H9 (cell line): Measurements from ENCODE around the gene SPATA1. TPM values are rescaled to one million over a fixed set of nuclear protein-coding genes. Genes with fewer than 3 reads are reported as not detected.

Source experiments
- DNase-seq: peaks from one replicate; pipeline ENCODE4 v3.0.0-alpha.2; 2017
- H2AFZ ChIP-seq: one replicate; pipeline ENCODE4 v1.6.1; 2013; ENCODE audit warnings: mild to moderate bottlenecking, low read length, control low read depth, moderate library complexity
- H2AK5ac ChIP-seq: 2 replicates; pipeline ENCODE4 v1.6.1; 2013; ENCODE audit warnings: low read length, control low read depth, mixed read lengths; ENCODE audit not compliant: insufficient read length
- H2BK120ac ChIP-seq: one replicate; pipeline ENCODE4 v1.6.1; 2013; ENCODE audit warnings: low read depth, mild to moderate bottlenecking, low read length, control low read depth, inconsistent platforms; ENCODE audit not compliant: poor library complexity, severe bottlenecking
- H2BK12ac ChIP-seq: 2 replicates; pipeline ENCODE4 v1.6.1; 2013; ENCODE audit warnings: low read length, control low read depth, mixed read lengths, low read depth; ENCODE audit not compliant: insufficient read length
- H2BK15ac ChIP-seq: 2 replicates; pipeline ENCODE4 v1.6.1; 2013; ENCODE audit warnings: low read depth, low read length, control low read depth
- H2BK20ac ChIP-seq: one replicate; pipeline ENCODE4 v1.6.1; 2013; ENCODE audit warnings: low read depth, mild to moderate bottlenecking, low read length, control low read depth, inconsistent platforms; ENCODE audit not compliant: poor library complexity, severe bottlenecking
- H2BK5ac ChIP-seq: 2 replicates; pipeline ENCODE4 v1.6.1; 2013; ENCODE audit warnings: low read length, control low read depth, mixed read lengths; ENCODE audit not compliant: insufficient read length
- H3K14ac ChIP-seq: 2 replicates; pipeline ENCODE4 v1.6.1; 2013; ENCODE audit warnings: low read length, control low read depth; ENCODE audit not compliant: insufficient read depth
- H3K18ac ChIP-seq: 2 replicates; pipeline ENCODE4 v1.6.1; 2013; ENCODE audit warnings: low read depth, mild to moderate bottlenecking, mixed read lengths, low read length, control low read depth; ENCODE audit not compliant: insufficient read length
- H3K23ac ChIP-seq: 2 replicates; pipeline ENCODE4 v1.6.1; 2013; ENCODE audit warnings: low read length, control low read depth, mixed read lengths, low read depth; ENCODE audit not compliant: insufficient read length
- H3K23me2 ChIP-seq: 2 replicates; pipeline ENCODE4 v1.6.1; 2013; ENCODE audit warnings: low read depth, mild to moderate bottlenecking, mixed read lengths, low read length, control low read depth; ENCODE audit not compliant: insufficient read length, poor library complexity, severe bottlenecking
- H3K27ac ChIP-seq: 2 replicates; pipeline ENCODE4 v1.5.1; 2013; ENCODE audit warnings: low read length, control low read depth, mixed read lengths, low read depth; ENCODE audit not compliant: insufficient read length
- H3K27me3 ChIP-seq: 2 replicates; pipeline ENCODE4 v1.6.1; 2013; ENCODE audit warnings: low read length, control low read depth, inconsistent platforms; ENCODE audit not compliant: insufficient read depth
- H3K4ac ChIP-seq: 2 replicates; pipeline ENCODE4 v1.6.1; 2013; ENCODE audit warnings: low read depth, mild to moderate bottlenecking, control low read depth, inconsistent platforms, low read length, moderate library complexity
- H3K4me1 ChIP-seq: 2 replicates; pipeline ENCODE4 v1.6.1; 2013; ENCODE audit warnings: low read length, control low read depth, inconsistent platforms; ENCODE audit not compliant: insufficient read depth
- H3K4me2 ChIP-seq: 2 replicates; pipeline ENCODE4 v1.6.1; 2013; ENCODE audit warnings: low read length, control low read depth, mixed read lengths; ENCODE audit not compliant: insufficient read length, insufficient read depth
- H3K56ac ChIP-seq: 2 replicates; pipeline ENCODE4 v1.6.1; 2013; ENCODE audit warnings: low read depth, mild to moderate bottlenecking, mixed read lengths, low read length, control low read depth; ENCODE audit not compliant: insufficient read length
- H3K79me1 ChIP-seq: 2 replicates; pipeline ENCODE4 v1.6.1; 2013; ENCODE audit warnings: low read depth, mild to moderate bottlenecking, moderate library complexity, low read length, control low read depth, inconsistent platforms; ENCODE audit not compliant: insufficient read depth, poor library complexity, severe bottlenecking
- H3K79me2 ChIP-seq: 2 replicates; pipeline ENCODE4 v1.6.1; 2013; ENCODE audit warnings: low read length, control low read depth, inconsistent platforms; ENCODE audit not compliant: insufficient read depth
- H3K9ac ChIP-seq: 2 replicates; pipeline ENCODE4 v1.6.1; 2013; ENCODE audit warnings: low read length, control low read depth, mixed read lengths; ENCODE audit not compliant: insufficient read length; ENCODE audit errors: extremely low read depth
- H3K9me3 ChIP-seq: one replicate; pipeline ENCODE4 v1.6.1; 2013; ENCODE audit warnings: low read depth, low read length, inconsistent platforms; ENCODE audit not compliant: control insufficient read depth
- H3T11ph ChIP-seq: one replicate; pipeline ENCODE4 v1.6.1; 2013; ENCODE audit warnings: mild to moderate bottlenecking, low read length, control low read depth, inconsistent platforms
- H4K20me1 ChIP-seq: one replicate; pipeline ENCODE4 v1.6.1; 2013; ENCODE audit not compliant: control insufficient read depth, insufficient read length, insufficient read depth
- H4K5ac ChIP-seq: 2 replicates; pipeline ENCODE4 v1.6.1; 2013; ENCODE audit warnings: low read depth, mild to moderate bottlenecking, mixed read lengths, low read length, control low read depth; ENCODE audit not compliant: insufficient read length
- H4K8ac ChIP-seq: replicated peaks from 2 replicates; pipeline ENCODE4 v1.6.1; 2013; ENCODE audit warnings: low read length, control low read depth, mixed read lengths, low read depth; ENCODE audit not compliant: insufficient read length
- H4K91ac ChIP-seq: 2 replicates; pipeline ENCODE4 v1.6.1; 2013; ENCODE audit warnings: low read depth, mild to moderate bottlenecking, moderate library complexity, mixed read lengths, low read length, control low read depth; ENCODE audit not compliant: insufficient read length
- H3K27ac Mint-ChIP-seq, 3 experiments: 2 replicates in 2 of 3; 3 replicates in 1 of 3; pipeline ENCODE4 v1.8.0; 2020 to 2021; ENCODE audit warnings: mixed read lengths in 3 of 3, mild to moderate bottlenecking in 1 of 3, moderate library complexity in 1 of 3
- H3K27me3 Mint-ChIP-seq: 2 replicates; pipeline ENCODE4 v1.8.0; 2021; ENCODE audit warnings: low read depth, mild to moderate bottlenecking, moderate library complexity, mixed read lengths
- H3K36me3 Mint-ChIP-seq, 3 experiments: 2 replicates in 2 of 3; 3 replicates in 1 of 3; pipeline ENCODE4 v1.8.0; 2020 to 2021; ENCODE audit warnings: low read depth in 3 of 3, mixed read lengths in 3 of 3; ENCODE audit not compliant: insufficient read depth in 1 of 3
- H3K4me1 Mint-ChIP-seq, 2 experiments: 2 replicates each; pipeline ENCODE4 v1.8.0; 2020; ENCODE audit warnings: mixed read lengths in 2 of 2
- H3K4me3 Mint-ChIP-seq, 2 experiments: 2 replicates in 1 of 2; 3 replicates in 1 of 2; pipeline ENCODE4 v1.8.0; 2020 to 2021; ENCODE audit warnings: mild to moderate bottlenecking in 2 of 2, mixed read lengths in 2 of 2, moderate library complexity in 1 of 2
- H3K9me3 Mint-ChIP-seq, 2 experiments: 2 replicates in 1 of 2; 3 replicates in 1 of 2; pipeline ENCODE4 v1.8.0; 2020; ENCODE audit warnings: mild to moderate bottlenecking in 2 of 2, mixed read lengths in 2 of 2, moderate library complexity in 1 of 2
- CTCF ChIP-seq: fragments of 200-600 bp; sonication (generic); conservative IDR thresholded peaks from 3 replicates; pipeline ENCODE4 v1.8.0; 2021; ENCODE audit warnings: antibody characterized with exemption, mild to moderate bottlenecking
- WGBS: extraction: QIAGEN DNeasy Blood & Tissue Kit; methylation state at CpG from one replicate; pipeline ENCODE4 v1.1.7; 2013; ENCODE audit warnings: missing lambda C conversion rate, low lambda C conversion rate, mixed read lengths; ENCODE audit not compliant: insufficient read length; ENCODE audit errors: extremely low coverage; 5-methylcytosine and 5-hydroxymethylcytosine counted together
- total RNA-seq: library from RNA; stranded (reverse); gene quantifications from 2 replicates; pipeline ENCODE4 v1.2.1, GENCODE V29; 2021

SPATA1 gene
- total RNA-seq, 1 experiment from 2014 or later, result not detected

- Histone ChIP-seq H3K79me1 (no peaks in the 10 kb centered on the region), H3K23ac (no peak overlapping the region), H3K4me2 (no peak overlapping the region), H4K5ac (no peak overlapping the region), H2BK5ac (no peak overlapping the region), H3T11ph (no peak overlapping the region), H3K56ac (no peak overlapping the region), H2BK15ac (no peak overlapping the region), H3K9ac (no peak overlapping the region), H3K23me2 (no peaks in the 10 kb centered on the region), H4K20me1 (no peaks in the 10 kb centered on the region), H3K18ac (no peak overlapping the region), H4K91ac (no peak overlapping the region), H3K4ac (no peak overlapping the region), H4K8ac (no peak overlapping the region), H2BK20ac (no peak overlapping the region), H2BK120ac (no peak overlapping the region), H2AK5ac (no peak overlapping the region), H3K79me2 (no peaks in the 10 kb centered on the region), H3K9me3 (peaks cover 15% of the 10 kb centered on the region), H2AFZ (no peak overlapping the region), H3K27ac (no peak overlapping the region), H3K14ac (no peak overlapping the region), H3K4me1 (no peaks in the 10 kb centered on the region), H3K27me3 (no peaks in the 10 kb centered on the region), H2BK12ac (no peak overlapping the region)
- no CpG with 5 or more reads among the region's 2 CpGs for WGBS
- Mint-ChIP-seq H3K36me3 (peaks cover 19 to 28% (median 19%) of the 10 kb centered on the region in 3 experiments), H3K4me1 (peaks cover 8% of the 10 kb centered on the region in 2 experiments), H3K9me3 (peaks cover 31 to 35% of the 10 kb centered on the region in 2 experiments), H3K27me3 (peaks cover 2% of the 10 kb centered on the region), H3K4me3 (no peak overlapping the region), H3K27ac (no peak overlapping the region)
- TF ChIP-seq CTCF, result no peak
- DNase-seq, result no peak
Measured at GRCh38 chr1:84613887-84614286, 107.7 kb downstream of the SPATA1 start.
